ENCODE measurements around the gene SNX9. TPM values are rescaled to one million over a fixed set of nuclear protein-coding genes. Genes with fewer than 3 reads are reported as not detected.

The SNX9 gene
- polyA plus RNA-seq, 1 donor from 2014 or later: 7.0 TPM

DNA sequence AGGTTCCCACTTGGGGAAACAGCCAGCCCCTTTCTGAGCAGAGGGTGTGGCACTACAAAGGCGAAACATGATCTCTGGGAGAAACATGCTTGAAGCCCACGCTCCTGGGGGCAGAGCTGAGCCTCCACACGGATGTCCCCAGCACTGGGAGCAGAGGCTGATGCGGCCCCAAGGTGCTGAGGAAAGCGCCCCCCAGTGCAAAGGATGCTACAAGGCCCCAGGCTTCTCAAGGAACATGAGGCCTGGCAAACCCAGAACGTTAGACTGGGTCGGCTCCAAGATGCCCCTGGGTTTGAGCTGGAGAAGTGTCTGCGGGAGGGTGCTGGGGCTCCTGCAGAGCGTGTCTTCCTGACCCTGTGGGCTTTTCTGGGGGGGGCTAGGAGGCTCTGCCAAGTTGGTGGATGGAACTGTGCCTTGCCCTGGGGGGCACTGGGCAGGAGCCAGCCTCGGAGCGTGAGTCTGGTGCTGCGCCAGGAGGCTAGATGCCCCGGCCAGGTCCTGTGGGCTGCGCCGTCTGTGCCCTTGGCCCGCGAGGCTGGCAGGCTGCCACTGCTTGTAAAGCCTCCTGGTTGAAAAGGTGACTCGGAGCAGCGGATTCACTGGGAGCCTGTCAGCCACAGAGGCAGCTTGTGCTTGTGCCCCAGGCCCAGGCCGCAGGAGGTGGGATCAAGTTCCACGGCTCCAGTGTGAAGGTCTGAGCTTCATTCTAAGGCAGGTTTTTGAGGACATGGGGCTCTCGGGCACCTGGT lies 166.7 kb downstream of the SNX9 start:
- Histone ChIP-seq H3K4me3 (ENCODE audit: low read length) (no peak overlapping the region), H3K4me2 (ENCODE audit: low read length) (no peak overlapping the region), H3K9me3 (ENCODE audit: low read length) (no peaks in the 10 kb centered on the region), H3K27me3 (ENCODE audit: insufficient read depth, low read depth, low read length) (no peaks in the 10 kb centered on the region), H3K79me2 (replicated peaks; ENCODE audit: insufficient read depth, low read length) (no peaks in the 10 kb centered on the region), H2AFZ (ENCODE audit: low read depth, low read length) (no peak overlapping the region), H3K36me3 (ENCODE audit: insufficient read depth, low read length) (no peaks in the 10 kb centered on the region), H3F3A (ENCODE audit: insufficient read depth, low read length, poor library complexity, severe bottlenecking) (no peaks in the 10 kb centered on the region), H4K20me1 (ENCODE audit: insufficient read depth) (no peaks in the 10 kb centered on the region), H3K9ac (ENCODE audit: low read length) (no peak overlapping the region), H3K9me2 (ENCODE audit: insufficient read depth, low read length) (no peaks in the 10 kb centered on the region), H3K27ac (ENCODE audit: low read length) (no peak overlapping the region)
- TF ChIP-seq SMC3 (conservative IDR thresholded peaks at IDR 0.05; ENCODE audit: poor library complexity) (no peak), EZH2 (IDR thresholded peaks at IDR 0.05; ENCODE audit: borderline replicate concordance, insufficient read depth, low read length, poor library complexity, severe bottlenecking) (no peak), MXI1 (conservative IDR thresholded peaks at IDR 0.05; ENCODE audit: poor library complexity, severe bottlenecking) (no peak), RAD21 (conservative IDR thresholded peaks at IDR 0.05) (no peak), TAF1 (IDR thresholded peaks at IDR 0.05; ENCODE audit: low read depth) (no peak), POLR2AphosphoS5 (IDR thresholded peaks at IDR 0.05) (no peak), EP300 (conservative IDR thresholded peaks at IDR 0.05; ENCODE audit: poor library complexity, severe bottlenecking) (no peak), REST (IDR thresholded peaks at IDR 0.05; ENCODE audit: borderline replicate concordance) (no peak)
- TF ChIP-seq, protein P1, sequence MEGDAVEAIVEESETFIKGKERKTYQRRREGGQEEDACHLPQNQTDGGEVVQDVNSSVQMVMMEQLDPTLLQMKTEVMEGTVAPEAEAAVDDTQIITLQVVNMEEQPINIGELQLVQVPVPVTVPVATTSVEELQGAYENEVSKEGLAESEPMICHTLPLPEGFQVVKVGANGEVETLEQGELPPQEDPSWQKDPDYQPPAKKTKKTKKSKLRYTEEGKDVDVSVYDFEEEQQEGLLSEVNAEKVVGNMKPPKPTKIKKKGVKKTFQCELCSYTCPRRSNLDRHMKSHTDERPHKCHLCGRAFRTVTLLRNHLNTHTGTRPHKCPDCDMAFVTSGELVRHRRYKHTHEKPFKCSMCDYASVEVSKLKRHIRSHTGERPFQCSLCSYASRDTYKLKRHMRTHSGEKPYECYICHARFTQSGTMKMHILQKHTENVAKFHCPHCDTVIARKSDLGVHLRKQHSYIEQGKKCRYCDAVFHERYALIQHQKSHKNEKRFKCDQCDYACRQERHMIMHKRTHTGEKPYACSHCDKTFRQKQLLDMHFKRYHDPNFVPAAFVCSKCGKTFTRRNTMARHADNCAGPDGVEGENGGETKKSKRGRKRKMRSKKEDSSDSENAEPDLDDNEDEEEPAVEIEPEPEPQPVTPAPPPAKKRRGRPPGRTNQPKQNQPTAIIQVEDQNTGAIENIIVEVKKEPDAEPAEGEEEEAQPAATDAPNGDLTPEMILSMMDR (IDR thresholded peaks at IDR 0.05; ENCODE audit: poor library complexity, severe bottlenecking): no peak

DNA sequence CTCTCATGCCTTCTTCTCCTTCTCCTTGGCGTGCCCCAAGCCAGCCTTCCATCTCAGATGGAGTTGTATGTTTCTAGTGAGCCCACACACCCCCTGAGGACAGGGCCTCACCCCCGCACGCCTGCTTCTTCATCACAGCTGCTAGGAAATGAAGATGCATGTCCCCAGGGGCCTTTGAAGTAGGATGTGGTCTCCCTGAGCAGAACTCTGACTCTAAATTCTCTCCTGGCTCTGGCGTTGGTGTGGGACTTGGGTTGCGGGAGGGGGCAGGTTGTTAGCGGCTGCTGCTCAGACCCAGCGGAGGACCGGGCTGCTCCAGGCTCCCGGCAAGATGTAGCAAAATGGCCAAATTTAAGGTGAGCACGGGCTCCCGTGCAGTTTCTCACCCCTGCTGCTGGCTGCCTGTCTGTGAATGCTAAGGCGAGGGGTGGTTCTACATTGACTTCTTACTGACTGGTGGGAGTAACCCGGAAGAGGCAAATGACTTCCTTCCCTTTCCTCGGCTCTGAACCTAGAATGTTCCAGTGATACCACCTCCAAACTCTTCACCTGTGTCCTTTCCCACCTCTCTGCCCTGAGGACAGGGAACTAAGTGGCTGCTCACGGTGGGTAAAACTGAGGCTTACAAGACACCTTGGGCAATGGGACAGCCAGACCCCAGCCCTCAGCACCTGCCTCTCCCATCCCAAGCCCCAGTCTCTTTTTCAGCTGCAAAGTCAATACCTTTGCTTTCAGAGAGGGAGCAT lies 167.4 kb downstream of the SNX9 start:
- H3K9me3 ChIP-seq (ENCODE audit: low read length): no peaks in the 10 kb centered on the region
- no peak for TF ChIP-seq TAF1 (IDR thresholded peaks at IDR 0.05; ENCODE audit: low read depth)
- TF ChIP-seq RAD21 (conservative IDR thresholded peaks at IDR 0.05): no peak
- no peak for TF ChIP-seq EP300 (conservative IDR thresholded peaks at IDR 0.05; ENCODE audit: poor library complexity, severe bottlenecking)
- no peak for TF ChIP-seq REST (IDR thresholded peaks at IDR 0.05; ENCODE audit: borderline replicate concordance)
- no peak for TF ChIP-seq MXI1 (conservative IDR thresholded peaks at IDR 0.05; ENCODE audit: poor library complexity, severe bottlenecking)
- TF ChIP-seq SMC3 (conservative IDR thresholded peaks at IDR 0.05; ENCODE audit: poor library complexity): no peak
- TF ChIP-seq POLR2AphosphoS5 (IDR thresholded peaks at IDR 0.05): no peak
- no peak for TF ChIP-seq EZH2 (IDR thresholded peaks at IDR 0.05; ENCODE audit: borderline replicate concordance, insufficient read depth, low read length, poor library complexity, severe bottlenecking)
- TF ChIP-seq, protein P1 (IDR thresholded peaks at IDR 0.05; ENCODE audit: poor library complexity, severe bottlenecking): no peak
- H3K27ac ChIP-seq (ENCODE audit: low read length): no peak overlapping the region
- H3K9me2 ChIP-seq (ENCODE audit: insufficient read depth, low read length): no peaks in the 10 kb centered on the region
- no peaks in the 10 kb centered on the region for H3K36me3 ChIP-seq (ENCODE audit: insufficient read depth, low read length)
- H4K20me1 ChIP-seq (ENCODE audit: insufficient read depth): no peaks in the 10 kb centered on the region
- no peak overlapping the region for H3K9ac ChIP-seq (ENCODE audit: low read length)
- no peak overlapping the region for H3K4me3 ChIP-seq (ENCODE audit: low read length)
- H3F3A ChIP-seq (ENCODE audit: insufficient read depth, low read length, poor library complexity, severe bottlenecking): no peaks in the 10 kb centered on the region
- H3K4me2 ChIP-seq (ENCODE audit: low read length): no peak overlapping the region
- H2AFZ ChIP-seq (ENCODE audit: low read depth, low read length): no peak overlapping the region
- no peaks in the 10 kb centered on the region for H3K79me2 ChIP-seq (replicated peaks; ENCODE audit: insufficient read depth, low read length)
- H3K27me3 ChIP-seq (ENCODE audit: insufficient read depth, low read depth, low read length): no peaks in the 10 kb centered on the region

Measured in neural cell (in vitro differentiated cells).